Right forelimb (tissue), 1 donor: ENCODE measurements around the gene PROCA1.

ENCODE experiments used
- DNase-seq: peaks from one replicate; pipeline ENCODE4 v3.0.0-alpha.2; 2018

PROCA1 gene, protein sequence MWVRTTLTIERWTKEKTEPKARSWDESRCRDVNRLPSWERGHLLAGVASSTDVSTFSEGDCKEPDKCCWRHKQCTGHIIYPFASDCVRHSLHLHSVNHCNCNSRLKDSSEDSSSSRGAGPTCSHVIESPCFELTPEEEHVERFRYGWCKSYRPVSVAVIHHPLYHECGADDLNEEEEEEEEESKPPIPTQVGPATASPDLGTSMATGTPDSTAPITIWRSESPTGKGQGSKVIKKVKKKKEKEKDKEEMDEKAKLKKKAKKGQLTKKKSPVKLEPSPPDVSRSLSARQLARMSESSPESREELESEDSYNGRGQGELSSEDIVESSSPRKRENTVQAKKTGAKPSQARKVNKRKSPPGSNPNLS

DNA sequence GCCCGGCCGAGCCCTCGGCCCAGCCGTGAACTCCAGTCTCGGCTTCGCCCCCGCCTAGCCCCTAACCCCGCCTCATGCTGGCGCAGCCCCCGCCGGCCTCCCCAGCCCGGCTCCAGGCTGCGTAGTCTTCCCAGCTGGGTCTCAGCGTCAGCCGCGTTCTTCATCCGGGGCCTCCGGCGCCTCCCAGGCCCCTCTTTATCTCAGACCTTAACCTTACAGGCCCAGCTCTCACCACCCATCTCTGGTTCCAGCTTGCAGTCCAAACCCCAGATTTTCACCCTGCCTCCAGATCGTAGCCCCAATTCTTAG lies at the start of gene PROCA1:
Gene PROCA1 (minus strand): TSS at position 166 of the 309 bp plus-strand sequence. CDS start 228 bp downstream, outside the sequence.
- no peak for DNase-seq

DNA sequence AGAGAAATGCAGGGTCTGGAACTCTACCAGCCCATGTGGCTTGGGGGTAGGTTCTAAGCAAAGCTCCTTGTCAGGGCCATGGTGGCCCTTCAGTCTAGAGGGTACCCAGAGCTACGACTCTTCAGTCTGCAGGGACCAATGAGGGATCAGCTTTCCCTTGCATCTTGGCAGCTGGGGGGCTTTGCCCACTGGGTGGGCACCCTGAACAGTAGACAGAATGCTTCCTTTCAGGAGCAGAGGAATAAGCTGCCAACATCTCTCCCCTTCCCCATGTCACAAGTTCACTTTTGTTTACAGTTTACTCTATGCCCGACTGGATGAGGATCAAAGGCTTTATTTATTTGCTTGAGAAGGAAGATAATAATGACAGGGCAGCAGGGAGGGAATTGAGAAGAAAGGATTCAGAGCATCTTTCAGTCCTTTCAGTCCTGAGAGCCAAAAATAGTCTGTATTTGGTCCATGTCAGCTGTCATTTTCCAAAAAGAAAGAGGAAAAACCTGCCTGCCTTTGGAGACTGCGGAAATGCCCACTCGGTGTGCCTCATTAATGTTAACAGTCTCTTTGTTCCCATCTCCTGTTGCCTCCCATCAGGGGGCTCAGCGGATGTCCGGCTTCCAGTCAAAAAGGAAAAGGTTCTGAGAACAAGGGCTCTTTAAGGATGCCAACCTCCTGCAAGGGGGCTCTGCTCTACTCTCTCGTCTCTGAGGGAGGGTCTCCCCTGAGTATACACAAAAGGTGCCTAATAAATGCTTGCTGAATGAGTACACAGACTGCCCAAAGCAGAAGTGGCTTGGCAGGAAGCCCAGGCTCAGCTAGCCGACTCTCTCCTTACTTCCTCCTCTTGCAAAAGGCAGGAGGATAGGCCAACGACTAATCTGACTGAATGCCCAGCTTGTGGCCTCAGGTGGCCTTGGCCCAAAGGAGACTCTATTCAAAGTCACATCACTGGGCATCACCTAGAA lies 49.2 kb upstream of the PROCA1 start:
- DNase-seq: no peak

DNA sequence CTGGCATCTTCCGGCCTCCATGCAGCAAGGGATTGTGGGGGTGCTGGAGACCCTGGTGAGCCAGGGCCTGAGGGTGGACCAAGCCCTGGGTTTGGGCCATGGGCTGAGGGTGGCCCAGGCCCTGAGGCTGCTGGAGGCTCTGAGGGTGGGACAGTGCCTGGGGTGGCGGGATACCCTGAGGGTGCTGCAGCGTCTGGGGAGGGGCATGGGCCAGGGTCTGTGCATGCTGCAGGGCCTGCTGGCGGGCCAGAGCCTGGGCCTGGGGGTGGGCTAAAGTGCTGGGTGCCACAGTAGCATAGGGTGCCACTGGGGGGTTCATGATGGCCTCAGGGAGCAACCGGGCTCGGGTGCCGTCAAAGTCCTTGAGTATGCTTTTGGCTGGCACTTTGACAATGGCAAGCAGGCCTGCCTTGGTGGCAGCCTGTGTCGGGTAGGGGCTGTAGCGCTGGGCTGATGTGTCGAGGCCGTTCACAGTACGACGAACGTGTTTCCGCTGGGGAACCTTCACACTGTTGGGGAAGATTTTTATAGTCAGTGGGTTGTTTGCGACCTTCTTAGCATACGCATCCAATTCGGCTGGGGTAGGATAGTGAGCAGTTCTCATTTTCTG lies 47.7 kb upstream of the PROCA1 start:
- DNase-seq: no peak

DNA sequence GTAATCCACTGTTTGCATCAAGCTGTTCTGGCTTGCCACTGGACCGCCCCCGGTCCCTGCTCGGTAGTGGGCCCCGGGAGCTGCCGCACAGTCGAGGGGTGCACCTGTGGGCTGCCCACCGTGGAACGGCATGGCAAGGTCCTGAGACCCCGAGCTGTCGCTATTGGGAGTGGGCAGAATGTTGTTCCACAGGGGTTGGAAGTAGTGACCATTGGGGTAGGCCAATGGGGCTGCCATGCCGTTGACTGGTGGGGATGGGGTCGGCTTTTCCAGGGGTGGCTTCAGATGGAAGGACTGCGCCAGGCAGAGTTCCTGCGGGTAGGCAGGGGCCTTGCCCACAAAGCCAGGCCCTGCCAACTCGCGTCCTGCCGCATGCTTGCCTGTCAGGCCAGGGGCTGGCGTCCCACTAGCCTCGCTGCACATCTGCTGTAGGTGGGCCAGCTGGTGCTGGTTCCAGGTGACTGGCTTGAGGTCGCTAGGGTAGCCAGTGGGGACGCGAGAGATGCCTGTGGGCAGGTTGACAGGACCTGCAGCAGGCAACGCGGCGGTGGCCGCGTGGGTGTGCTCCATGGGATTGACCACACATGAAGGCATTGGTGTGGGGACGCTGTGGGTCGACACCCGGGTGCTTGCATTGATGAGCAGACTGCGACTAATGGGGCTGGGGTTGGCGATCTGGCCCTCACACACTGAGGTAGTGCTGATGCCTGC lies 46.9 kb upstream of the PROCA1 start:
- DNase-seq: no peak

DNA sequence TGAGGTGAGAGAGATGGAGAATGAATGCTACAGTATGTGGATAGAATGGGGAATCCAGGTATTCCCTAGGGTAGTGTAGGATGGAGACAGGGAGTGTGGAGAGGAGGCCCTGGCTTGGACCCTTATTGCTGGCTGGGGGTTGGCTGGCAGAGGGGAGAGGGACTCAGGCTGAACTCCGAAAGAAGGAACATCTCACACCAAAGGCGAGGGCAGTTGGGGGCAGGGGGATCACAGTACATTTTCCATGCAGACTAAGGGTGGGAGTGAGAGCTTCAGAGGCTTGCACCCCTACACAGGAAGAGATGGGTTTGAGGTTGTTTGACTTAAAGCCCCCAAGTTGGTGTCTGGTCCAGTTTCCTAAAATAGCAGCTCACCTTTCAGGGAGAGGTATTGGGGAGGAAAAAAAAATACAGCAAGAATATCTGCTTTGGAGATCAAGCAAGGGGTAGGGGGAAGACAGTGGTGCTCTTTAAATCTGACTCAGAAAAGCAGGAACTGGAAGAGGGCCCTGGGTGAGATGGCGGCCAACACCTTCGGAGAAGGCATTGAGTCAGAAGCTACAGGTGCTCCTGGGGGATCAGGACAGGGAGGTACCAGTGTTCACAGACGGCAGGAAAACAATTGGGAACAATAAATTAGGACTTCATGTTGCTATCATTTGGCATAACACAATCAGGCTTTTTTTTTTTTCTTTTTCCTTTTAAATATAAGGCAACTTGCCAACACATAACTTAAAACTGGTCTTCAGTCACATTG lies 44.5 kb upstream of the PROCA1 start:
- no peak for DNase-seq

DNA sequence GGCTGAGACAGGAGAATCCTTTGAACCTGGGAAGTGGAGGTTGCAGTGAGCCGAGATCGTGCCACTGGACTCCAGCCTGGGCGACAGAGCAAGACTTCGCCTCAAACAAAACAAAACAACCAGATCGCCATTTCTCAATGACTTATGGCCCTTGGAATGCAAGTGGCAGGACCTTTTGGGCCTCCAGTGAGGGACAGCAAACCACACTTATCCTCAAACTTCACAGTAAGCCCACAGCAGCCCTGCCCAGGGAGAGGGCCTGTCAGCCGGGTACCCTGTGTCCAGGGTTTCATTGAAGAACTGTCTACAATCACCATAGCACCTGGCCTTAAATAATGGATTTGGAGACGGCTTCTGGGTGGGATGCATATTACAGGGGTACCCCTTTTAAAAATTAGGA lies 43.8 kb upstream of the PROCA1 start:
- no peak for DNase-seq

DNA sequence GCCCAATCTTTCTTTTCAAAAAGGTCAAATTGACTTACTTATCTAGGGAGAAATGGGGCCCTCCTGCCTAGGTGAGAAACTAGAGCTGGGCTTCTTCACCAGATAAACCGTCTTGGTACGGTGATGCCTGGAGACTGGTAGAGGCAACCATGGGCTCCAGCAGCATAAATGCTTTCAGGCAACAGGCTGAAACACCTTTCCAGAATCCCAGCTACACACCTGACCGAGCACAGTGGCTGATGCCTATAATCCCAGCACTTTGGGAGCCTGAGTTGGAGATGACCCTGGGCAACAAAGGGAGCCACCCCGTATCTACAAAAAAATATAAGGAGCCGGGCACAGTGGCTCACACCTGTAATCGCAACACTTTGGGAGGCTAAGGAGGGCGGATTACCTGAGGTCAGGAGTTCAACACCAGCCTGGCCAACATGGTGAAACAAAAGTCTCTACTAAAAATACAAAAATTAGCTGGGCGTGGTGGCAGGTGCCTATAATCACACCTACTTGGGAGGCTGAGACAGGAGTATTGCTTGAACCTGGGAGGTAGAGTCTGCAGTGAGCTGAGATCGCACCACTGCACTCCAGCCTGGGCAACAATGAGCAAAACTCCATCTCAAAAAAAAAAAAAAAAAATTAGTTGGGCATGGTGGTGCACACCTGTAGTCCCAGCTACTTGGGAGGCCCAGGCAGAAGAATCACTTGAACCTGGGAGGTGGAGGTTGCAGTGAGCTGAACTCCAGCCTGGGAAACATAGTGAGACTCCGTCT lies 40.1 kb upstream of the PROCA1 start:
- DNase-seq: no peak

DNA sequence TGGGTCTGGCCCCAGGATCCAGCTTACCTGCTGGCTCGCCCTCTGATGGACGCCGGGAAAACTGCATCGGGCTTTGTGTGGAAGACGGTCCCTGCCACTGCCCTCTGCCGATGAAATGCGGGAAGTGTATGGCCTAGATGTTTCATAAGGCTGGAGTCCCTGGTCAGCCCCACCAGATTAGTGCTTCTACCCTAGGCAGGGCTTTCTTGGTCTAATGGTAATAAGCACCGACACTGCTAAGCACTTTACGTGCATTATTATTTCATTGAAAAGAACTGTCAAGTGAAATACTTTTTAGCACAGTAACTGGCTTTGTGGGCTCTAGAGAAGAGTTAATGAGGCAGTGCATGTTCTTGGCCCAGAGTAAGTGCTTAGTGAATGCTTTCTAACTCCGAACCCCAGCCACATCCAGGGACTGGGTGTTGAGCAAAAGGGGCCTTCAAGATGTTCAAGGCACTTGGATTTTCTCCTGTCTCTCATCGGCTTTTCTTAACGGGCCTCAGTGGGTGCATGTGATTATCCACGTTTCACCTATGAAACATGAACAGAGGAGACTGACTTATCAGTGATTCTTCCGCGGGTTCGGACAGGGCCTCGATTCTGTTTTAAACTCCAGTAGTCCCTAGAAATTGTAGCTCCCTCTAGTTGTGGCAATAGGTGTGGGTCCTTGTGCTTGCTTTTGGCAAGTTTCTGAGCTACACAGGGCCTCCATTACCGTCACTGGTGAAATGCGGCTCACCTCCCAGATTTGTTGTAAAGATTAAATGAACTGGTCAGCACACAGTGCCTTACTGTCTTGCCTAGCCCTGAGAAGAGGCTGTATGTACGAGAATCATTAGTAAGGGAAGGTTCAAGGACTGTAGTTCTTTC lies 38.7 kb upstream of the PROCA1 start:
- peak; percentile 90 for DNase-seq

DNA sequence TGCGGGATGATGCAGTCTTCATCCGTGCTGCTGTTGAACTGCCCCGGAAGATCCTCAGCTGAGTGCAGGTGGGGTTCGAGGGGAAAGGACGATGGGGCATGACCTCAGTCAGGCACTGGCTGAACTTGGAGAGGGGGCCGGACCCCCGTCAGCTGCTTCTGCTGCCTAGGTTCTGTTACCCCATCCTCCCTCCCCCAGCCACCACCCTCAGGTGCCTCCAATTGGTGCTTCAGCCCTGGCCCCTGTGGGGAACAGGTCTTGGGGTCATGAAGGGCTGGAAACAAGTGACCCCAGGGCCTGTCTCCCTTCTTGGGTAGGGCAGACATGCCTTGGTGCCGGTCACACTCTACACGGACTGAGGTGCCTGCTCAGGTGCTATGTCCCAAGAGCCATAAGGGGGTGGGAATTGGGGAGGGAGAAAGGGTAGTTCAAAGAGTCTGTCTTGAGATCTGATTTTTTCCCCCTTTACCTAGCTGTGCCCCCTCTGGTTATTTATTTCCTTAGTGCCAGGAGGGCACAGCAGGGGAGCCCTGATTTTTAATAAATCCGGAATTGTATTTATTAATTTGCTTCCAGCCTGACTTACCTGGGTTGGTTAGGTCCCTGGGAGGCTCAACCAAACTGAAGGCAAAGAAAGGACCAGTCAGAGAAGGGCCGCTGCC lies 38.0 kb upstream of the PROCA1 start:
- no peak for DNase-seq

DNA sequence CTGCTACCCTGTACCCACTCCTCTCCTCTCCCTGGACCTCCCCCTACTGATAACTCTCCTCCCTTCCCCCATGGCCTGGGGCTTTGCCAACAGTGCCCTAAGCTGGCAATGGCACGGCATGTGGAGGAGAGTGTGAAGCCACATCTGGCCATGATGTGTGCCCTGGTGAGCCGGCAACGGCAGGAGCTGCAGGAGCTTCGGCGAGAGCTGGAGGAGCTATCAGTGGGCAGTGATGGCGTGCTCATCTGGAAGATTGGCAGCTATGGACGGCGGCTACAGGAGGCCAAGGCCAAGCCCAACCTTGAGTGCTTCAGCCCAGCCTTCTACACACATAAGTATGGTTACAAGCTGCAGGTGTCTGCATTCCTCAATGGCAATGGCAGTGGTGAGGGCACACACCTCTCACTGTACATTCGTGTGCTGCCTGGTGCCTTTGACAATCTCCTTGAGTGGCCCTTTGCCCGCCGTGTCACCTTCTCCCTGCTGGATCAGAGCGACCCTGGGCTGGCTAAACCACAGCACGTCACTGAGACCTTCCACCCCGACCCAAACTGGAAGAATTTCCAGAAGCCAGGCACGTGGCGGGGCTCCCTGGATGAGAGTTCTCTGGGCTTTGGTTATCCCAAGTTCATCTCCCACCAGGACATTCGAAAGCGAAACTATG lies 37.3 kb upstream of the PROCA1 start:
- DNase-seq: no peak

DNA sequence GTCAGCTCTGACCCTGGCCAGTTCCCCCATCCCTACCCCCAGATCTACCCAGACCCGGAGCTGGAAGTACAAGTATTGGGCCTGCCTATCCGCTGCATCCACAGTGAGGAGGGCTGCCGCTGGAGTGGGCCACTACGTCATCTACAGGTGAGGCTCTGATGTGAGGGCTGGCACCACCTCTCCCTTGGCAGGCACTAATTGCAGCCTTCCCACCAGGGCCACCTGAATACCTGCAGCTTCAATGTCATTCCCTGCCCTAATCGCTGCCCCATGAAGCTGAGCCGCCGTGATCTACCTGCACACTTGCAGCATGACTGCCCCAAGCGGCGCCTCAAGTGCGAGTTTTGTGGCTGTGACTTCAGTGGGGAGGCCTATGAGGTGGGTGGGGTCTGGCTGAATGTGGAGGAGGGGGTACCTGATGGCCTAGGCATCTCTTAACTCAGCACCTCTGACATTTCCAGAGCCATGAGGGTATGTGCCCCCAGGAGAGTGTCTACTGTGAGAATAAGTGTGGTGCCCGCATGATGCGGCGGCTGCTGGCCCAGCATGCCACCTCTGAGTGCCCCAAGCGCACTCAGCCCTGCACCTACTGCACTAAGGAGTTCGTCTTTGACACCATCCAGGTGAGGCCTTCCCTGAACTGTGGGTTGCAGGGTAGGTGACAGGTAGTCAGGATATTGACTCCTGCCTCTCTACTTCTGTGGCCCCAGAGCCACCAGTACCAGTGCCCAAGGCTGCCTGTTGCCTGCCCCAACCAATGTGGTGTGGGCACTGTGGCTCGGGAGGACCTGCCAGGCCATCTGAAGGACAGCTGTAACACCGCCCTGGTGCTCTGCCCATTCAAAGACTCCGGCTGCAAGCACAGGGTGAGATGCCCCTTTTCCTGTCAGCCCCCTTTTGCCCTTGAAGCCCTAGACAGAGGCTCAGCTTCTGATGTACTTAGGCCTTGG lies 36.4 kb upstream of the PROCA1 start:
- no peak for DNase-seq

DNA sequence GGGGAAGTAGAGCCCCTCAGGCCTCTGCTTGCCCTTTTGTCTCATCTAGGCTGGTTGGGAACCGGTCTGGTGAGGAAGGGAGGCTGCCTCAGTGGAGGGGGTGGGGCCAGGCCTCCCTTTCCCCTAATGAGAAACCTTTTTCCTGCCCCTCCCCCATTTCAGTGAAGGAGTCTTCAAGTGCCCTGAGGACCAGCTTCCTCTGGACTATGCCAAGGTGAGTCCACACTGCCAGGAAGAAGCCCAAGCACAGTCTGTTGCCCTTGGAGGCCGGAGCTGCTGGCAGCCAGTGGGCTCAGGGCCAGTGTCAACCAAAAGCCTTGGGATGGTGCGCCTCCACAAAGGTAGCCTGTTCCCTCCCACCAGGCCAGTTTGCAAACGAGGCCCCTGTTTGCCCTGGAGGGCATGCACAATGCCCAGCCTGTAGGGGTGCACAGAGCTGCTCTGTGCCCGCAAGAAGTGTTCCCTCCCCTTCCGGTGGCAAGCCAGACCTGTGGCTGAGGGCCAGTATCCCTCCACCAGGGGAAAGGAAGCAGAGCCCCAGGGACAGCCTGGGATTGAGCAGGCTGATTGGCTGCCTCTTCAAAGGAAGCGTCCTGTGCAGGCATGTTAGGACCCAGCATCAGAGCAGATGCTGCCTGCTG lies 35.5 kb upstream of the PROCA1 start:
- peak; percentile 70 for DNase-seq

DNA sequence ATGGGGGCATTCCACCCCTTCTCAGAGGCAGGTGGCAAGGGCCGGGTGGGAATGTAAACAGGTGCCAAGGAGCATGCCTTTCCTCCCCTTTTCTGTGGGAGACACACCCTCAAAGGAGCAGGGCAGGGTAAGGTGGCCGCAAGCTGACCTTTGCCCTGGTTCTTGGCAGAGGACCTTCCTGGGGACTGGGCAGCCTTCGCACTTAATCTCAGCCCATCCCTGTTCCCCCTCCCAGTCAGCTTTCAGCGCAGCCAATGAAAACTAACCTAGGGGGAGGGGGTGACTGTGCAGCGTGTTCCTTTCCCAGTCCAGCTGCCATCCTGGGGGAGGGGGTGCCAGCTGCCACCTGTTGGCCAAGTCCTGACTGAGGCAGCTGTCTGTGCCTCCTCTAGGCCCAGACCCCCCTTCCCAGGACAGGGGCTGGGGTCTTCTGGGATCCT lies 34.9 kb upstream of the PROCA1 start:
- peak; percentile 80 for DNase-seq

DNA sequence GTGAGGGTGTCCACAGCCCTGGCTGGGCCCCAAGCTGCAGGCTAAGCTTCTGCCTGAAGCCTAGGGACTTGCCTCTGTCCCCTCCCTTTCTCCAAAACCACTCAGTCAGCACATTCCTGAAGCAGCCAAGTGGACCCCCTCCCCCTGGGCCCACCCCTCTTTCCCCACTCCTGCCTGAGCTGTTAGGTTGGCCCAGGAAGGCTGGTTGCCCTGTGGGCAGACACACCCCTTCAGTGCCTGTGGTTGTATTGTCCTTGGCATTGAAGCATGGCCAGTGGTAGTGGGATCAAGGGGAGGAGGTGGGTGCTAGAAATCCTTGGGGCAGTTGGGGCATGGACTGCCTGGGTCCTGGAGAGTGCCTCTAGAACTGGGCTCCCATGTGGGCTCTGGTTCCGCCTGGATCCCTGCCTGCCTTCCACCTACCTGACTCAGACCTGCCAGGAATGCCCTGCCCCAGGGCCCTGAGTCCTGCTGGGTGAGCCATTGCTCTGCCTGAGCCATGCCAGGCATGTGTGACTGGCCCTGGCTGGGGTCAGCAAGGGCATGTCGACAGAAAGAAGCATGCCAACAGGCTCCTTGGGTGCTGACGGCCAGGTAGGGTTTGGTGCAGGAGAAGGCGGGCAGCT lies 34.2 kb upstream of the PROCA1 start:
- DNase-seq: no peak

DNA sequence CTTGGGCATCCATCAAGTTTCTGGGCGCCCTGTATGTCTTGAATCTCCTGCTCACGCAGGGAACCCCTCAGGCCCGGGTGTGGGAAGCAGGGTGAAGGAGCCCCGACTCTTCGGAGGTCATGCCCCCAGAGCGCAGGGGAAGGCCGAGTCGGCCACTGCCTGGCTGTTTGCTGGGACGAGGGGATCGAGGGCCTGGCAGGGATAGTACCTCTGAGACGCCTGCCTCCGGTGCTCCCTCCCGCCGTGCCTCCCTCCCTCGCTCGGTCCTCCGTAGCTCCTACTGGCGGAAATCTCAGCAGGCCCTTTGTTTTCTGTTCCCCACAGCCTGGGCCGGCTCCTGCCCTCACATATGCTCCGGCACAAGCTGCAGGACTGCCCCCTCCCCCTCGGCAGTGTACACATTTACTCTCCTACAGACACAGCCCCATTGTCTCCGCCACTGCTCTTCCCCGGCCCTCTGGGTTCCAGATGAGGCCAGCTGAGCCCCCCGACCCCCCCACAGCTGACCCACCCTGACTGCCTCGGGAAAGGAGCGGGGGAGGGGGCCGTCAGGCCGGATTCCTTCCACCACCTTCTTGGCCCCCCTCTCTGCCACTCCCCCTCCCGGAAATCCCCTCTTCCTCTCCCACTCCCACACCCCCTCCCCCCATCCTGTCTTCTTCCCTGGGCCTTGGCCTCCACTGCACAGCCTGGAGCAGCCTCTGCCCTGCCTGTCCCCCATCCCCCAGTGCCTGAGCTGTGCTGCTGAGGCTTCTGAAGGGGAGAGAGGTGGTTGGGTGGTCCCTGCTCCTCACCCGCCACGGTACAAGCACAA lies 33.5 kb upstream of the PROCA1 start:
- peak; percentile 81 for DNase-seq
